GM12864 (cell line): Measurements from ENCODE around the gene LRRC71.

Source experiments
- DNase-seq: peaks from one replicate; pipeline ENCODE4 v3.0.0-alpha.2; 2011; ENCODE audit warnings: low read depth
- H3K4me3 ChIP-seq: 2 replicates; pipeline ENCODE4 v1.5.1; 2011; ENCODE audit warnings: mild to moderate bottlenecking, low read depth, low read length, control low read depth
- CTCF ChIP-seq: IDR thresholded peaks from 2 replicates; pipeline ENCODE4 v1.5.1; 2011; ENCODE audit warnings: low read depth, mild to moderate bottlenecking, moderate library complexity, low read length, control low read depth, inconsistent platforms; ENCODE audit errors: missing control alignments

LRRC71 gene

GRCh38 chr1:156900896-156901589 lies 19.4 kb upstream of the LRRC71 start:
- H3K4me3 ChIP-seq: no peak overlapping the region
- TF ChIP-seq CTCF: no peak
- no peak for DNase-seq

GRCh38 chr1:156901590-156901900 lies 18.9 kb upstream of the LRRC71 start:
- H3K4me3 ChIP-seq: no peak overlapping the region
- DNase-seq: no peak
- no peak for TF ChIP-seq CTCF

GRCh38 chr1:156901966-156902915 lies 18.2 kb upstream of the LRRC71 start:
- no peak overlapping the region for H3K4me3 ChIP-seq
- DNase-seq: no peak
- no peak for TF ChIP-seq CTCF

GRCh38 chr1:156903328-156904091 lies 16.9 kb upstream of the LRRC71 start:
- H3K4me3 ChIP-seq: no peak overlapping the region
- TF ChIP-seq CTCF: no peak
- no peak for DNase-seq

- no peak for DNase-seq
- TF ChIP-seq CTCF: no peak
- H3K4me3 ChIP-seq: no peak overlapping the region
Measured at GRCh38 chr1:156904187-156904959, 16.1 kb upstream of the LRRC71 start.

GRCh38 chr1:156905176-156905575 lies 15.3 kb upstream of the LRRC71 start:
- no peak for DNase-seq
- no peak for TF ChIP-seq CTCF
- H3K4me3 ChIP-seq: no peak overlapping the region
